ENCODE data around the gene PGBD5. TPM values are rescaled to one million over a fixed set of nuclear protein-coding genes. Genes with fewer than 3 reads are reported as not detected.

The PGBD5 gene
- total and polyA plus RNA-seq, 4 donors = 0.54 to 3.0 (median 1.8) TPM

- TF ChIP-seq, protein P1, sequence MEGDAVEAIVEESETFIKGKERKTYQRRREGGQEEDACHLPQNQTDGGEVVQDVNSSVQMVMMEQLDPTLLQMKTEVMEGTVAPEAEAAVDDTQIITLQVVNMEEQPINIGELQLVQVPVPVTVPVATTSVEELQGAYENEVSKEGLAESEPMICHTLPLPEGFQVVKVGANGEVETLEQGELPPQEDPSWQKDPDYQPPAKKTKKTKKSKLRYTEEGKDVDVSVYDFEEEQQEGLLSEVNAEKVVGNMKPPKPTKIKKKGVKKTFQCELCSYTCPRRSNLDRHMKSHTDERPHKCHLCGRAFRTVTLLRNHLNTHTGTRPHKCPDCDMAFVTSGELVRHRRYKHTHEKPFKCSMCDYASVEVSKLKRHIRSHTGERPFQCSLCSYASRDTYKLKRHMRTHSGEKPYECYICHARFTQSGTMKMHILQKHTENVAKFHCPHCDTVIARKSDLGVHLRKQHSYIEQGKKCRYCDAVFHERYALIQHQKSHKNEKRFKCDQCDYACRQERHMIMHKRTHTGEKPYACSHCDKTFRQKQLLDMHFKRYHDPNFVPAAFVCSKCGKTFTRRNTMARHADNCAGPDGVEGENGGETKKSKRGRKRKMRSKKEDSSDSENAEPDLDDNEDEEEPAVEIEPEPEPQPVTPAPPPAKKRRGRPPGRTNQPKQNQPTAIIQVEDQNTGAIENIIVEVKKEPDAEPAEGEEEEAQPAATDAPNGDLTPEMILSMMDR (IDR thresholded peaks at IDR 0.05; ENCODE audit: control extremely low read depth, extremely low read depth) = no peak
- Histone ChIP-seq H3K9me3 (ENCODE audit: control insufficient read depth in 4 of 4, insufficient read depth in 3 of 4, low read length in 3 of 4) (peaks cover 0 to 11% (median 3%) of the 10 kb centered on the region in 4 donors), H3K9ac (ENCODE audit: insufficient read depth in 1 of 2, low read length in 2 of 2) (no peak overlapping the region), H3K4me1 (ENCODE audit: control insufficient read depth in 5 of 5, insufficient read depth in 5 of 5, low read length in 5 of 5) (peaks cover 0 to 21% (median 2%) of the 10 kb centered on the region in 5 donors), H3K4me3 (no peak overlapping the region), H3K27ac (ENCODE audit: low read depth in 1 of 2, low read length in 1 of 2) (no peak overlapping the region), H3K36me3 (ENCODE audit: control insufficient read depth in 4 of 4, insufficient read depth in 4 of 4, low read length in 4 of 4) (no peaks in the 10 kb centered on the region), H3K27me3 (ENCODE audit: control insufficient read depth in 3 of 3, insufficient read depth in 3 of 3, low read length in 2 of 3) (no peaks in the 10 kb centered on the region)
- 91 to 93% methylated on average over 3 of the region's 3 CpGs for WGBS, 2 donors
- ATAC-seq (ENCODE audit: insufficient read depth, low FRiP score) (no peak), DNase-seq (no peak)
Observed at GRCh38 chr1:230379462-230379861, 46.7 kb downstream of the PGBD5 start.

- no peak for ATAC-seq (ENCODE audit: insufficient read depth, low FRiP score)
- Histone ChIP-seq H3K4me3 (no peak overlapping the region), H3K9me3 (ENCODE audit: control insufficient read depth in 4 of 4, insufficient read depth in 3 of 4, low read length in 3 of 4) (peaks cover 0 to 11% (median 3%) of the 10 kb centered on the region in 4 donors), H3K9ac (ENCODE audit: insufficient read depth in 1 of 2, low read length in 2 of 2) (no peak overlapping the region), H3K27ac (ENCODE audit: low read depth in 1 of 2, low read length in 1 of 2) (no peak overlapping the region), H3K4me1 (ENCODE audit: control insufficient read depth in 5 of 5, insufficient read depth in 5 of 5, low read length in 5 of 5) (peaks cover 0 to 21% (median 2%) of the 10 kb centered on the region in 5 donors), H3K27me3 (ENCODE audit: control insufficient read depth in 3 of 3, insufficient read depth in 3 of 3, low read length in 2 of 3) (no peaks in the 10 kb centered on the region), H3K36me3 (ENCODE audit: control insufficient read depth in 4 of 4, insufficient read depth in 4 of 4, low read length in 4 of 4) (no peaks in the 10 kb centered on the region)
- 66 to 79% methylated on average over 2 of the region's 2 CpGs for WGBS, 2 donors
- no peak for DNase-seq
- TF ChIP-seq, protein P1 (IDR thresholded peaks at IDR 0.05; ENCODE audit: control extremely low read depth, extremely low read depth) = no peak
Observed at GRCh38 chr1:230377851-230378250, 48.3 kb downstream of the PGBD5 start.

DNA sequence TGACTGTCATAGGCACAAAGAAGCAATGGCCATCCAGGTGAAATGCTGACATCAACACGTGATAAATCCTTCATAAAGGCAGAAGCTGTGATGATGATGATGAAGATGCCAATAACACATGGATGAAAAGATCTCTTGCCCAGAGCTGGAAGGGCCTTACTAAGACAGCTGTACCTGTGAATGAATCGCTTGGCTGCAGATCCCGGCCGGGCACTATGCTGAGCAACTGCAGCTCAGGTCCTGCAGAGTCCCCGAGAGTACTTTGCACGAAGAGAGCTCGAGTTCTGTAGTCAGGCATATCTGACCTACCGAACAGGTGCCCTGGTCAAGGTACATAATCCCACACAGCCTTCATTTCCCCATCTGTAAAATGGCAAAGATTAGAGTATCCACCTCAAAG is 48.8 kb downstream of the PGBD5 start:
- TF ChIP-seq, protein P1 (IDR thresholded peaks at IDR 0.05; ENCODE audit: control extremely low read depth, extremely low read depth) = no peak
- DNase-seq (no peak), ATAC-seq (ENCODE audit: insufficient read depth, low FRiP score) (no peak)
- no peaks in the 10 kb centered on the region for H3K36me3 ChIP-seq (ENCODE audit: control insufficient read depth in 4 of 4, insufficient read depth in 4 of 4, low read length in 4 of 4)
- H3K9ac ChIP-seq (ENCODE audit: insufficient read depth in 1 of 2, low read length in 2 of 2) = no peak overlapping the region
- no peaks in the 10 kb centered on the region for H3K27me3 ChIP-seq (ENCODE audit: control insufficient read depth in 3 of 3, insufficient read depth in 3 of 3, low read length in 2 of 3)
- no peak overlapping the region for H3K27ac ChIP-seq (ENCODE audit: low read depth in 1 of 2, low read length in 1 of 2)
- H3K4me3 ChIP-seq = no peak overlapping the region
- peaks cover 0 to 21% (median 2%) of the 10 kb centered on the region in 5 donors for H3K4me1 ChIP-seq (ENCODE audit: control insufficient read depth in 5 of 5, insufficient read depth in 5 of 5, low read length in 5 of 5)
- peaks cover 0 to 11% (median 3%) of the 10 kb centered on the region in 4 donors for H3K9me3 ChIP-seq (ENCODE audit: control insufficient read depth in 4 of 4, insufficient read depth in 3 of 4, low read length in 3 of 4)
- WGBS, 2 donors = 79 to 84% methylated on average over 8 of the region's 8 CpGs

GRCh38 chr1:230376296-230376695 is 49.8 kb downstream of the PGBD5 start:
- no peaks in the 10 kb centered on the region for H3K27me3 ChIP-seq (ENCODE audit: control insufficient read depth in 3 of 3, insufficient read depth in 3 of 3, low read length in 2 of 3)
- H3K4me3 ChIP-seq = no peak overlapping the region
- H3K36me3 ChIP-seq (ENCODE audit: control insufficient read depth in 4 of 4, insufficient read depth in 4 of 4, low read length in 4 of 4) = no peaks in the 10 kb centered on the region
- no peak overlapping the region for H3K27ac ChIP-seq (ENCODE audit: low read depth in 1 of 2, low read length in 1 of 2)
- H3K9me3 ChIP-seq (ENCODE audit: control insufficient read depth in 4 of 4, insufficient read depth in 3 of 4, low read length in 3 of 4) = peaks cover 0 to 11% (median 3%) of the 10 kb centered on the region in 4 donors
- no peak overlapping the region for H3K9ac ChIP-seq (ENCODE audit: insufficient read depth in 1 of 2, low read length in 2 of 2)
- ATAC-seq (ENCODE audit: insufficient read depth, low FRiP score) (no peak), DNase-seq (no peak)
- H3K4me1 ChIP-seq (ENCODE audit: control insufficient read depth in 5 of 5, insufficient read depth in 5 of 5, low read length in 5 of 5) = peaks cover 0 to 16% (median under 1%) of the 10 kb centered on the region in 5 donors
- 66 to 79% methylated on average over 4 of the region's 4 CpGs for WGBS, 2 donors
- TF ChIP-seq, protein P1 (IDR thresholded peaks at IDR 0.05; ENCODE audit: control extremely low read depth, extremely low read depth) = no peak
